ENCODE data around the gene FOSL1. TPM values are rescaled to one million over a fixed set of nuclear protein-coding genes. Genes with fewer than 3 reads are reported as not detected.

The FOSL1 gene
- total RNA-seq, 1 experiment from 2014 or later: 125 TPM

DNA sequence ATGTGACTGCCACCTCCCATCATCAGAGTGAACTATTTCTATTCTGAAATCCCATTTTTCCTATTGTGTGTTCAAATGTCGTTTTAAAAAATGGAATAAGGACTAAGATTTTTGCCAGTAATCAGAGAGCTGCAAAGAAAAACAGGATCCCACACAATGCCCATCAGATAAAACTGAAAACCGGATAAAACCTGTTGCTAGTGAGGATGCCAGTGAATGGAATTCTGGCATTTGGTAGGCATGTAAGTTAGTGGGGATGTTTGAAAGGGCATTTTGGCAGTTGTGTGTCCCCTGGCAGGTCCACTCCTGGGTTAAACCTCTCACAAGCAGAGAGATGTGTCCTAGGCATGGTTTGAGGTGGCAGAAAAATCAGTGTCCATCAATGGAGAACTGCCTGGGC, 25.2 kb upstream of the FOSL1 start:
- no peak overlapping the region for H3K9ac ChIP-seq (ENCODE audit: low read length)
- H3K27ac ChIP-seq (ENCODE audit: low read depth, low read length): no peak overlapping the region
- ChIA-PET CTCF (no interaction called here), RAD21 (ENCODE audit: low non-redundant PET in 1 of 2, low total read pairs in 2 of 2, uncharacterized antibody in 2 of 2, unreplicated experiment in 2 of 2) (no interaction called here), POLR2A (no interaction called here)
- H3K4me3 ChIP-seq (replicated peaks in 1 of 2; ENCODE audit: low read depth in 1 of 2, low read length in 2 of 2): no peak overlapping the region
- intact Hi-C loops (cut with micrococcal nuclease): no loop called here
- H2AFZ ChIP-seq (ENCODE audit: low read depth, low read length, poor library complexity, severe bottlenecking): no peak overlapping the region
- H3K9me2 ChIP-seq (ENCODE audit: insufficient read depth): no peaks in the 10 kb centered on the region
- H3K4me2 ChIP-seq (ENCODE audit: low read length): no peak overlapping the region
- TF ChIP-seq POLR2AphosphoS5 (IDR thresholded peaks at IDR 0.05; ENCODE audit: low read depth, low read length) (no peak), EZH2phosphoT487 (IDR thresholded peaks at IDR 0.05; ENCODE audit: borderline replicate concordance) (no peak), POLR2A (IDR thresholded peaks at IDR 0.05; ENCODE audit: borderline replicate concordance, extremely low read depth, insufficient read depth, insufficient read length) (no peak), EGR1 (IDR thresholded peaks at IDR 0.05; ENCODE audit: low read depth) (no peak), SIN3A (IDR thresholded peaks at IDR 0.05; ENCODE audit: low read depth) (no peak), RAD21 (IDR thresholded peaks at IDR 0.05; ENCODE audit: low read depth) (no peak), SP1 (IDR thresholded peaks at IDR 0.05; ENCODE audit: low read depth) (no peak), TCF7L2 (IDR thresholded peaks at IDR 0.05; ENCODE audit: borderline replicate concordance, extremely low read depth, insufficient read depth, insufficient read length) (no peak), CBX3 (IDR thresholded peaks at IDR 0.05; ENCODE audit: low read depth) (no peak), ZFX (IDR thresholded peaks at IDR 0.05) (no peak), YY1 (IDR thresholded peaks at IDR 0.05; ENCODE audit: extremely low read depth, insufficient replicate concordance, low read depth, low read length) (no peak), JUND (IDR thresholded peaks at IDR 0.05) (no peak)
- TF ChIP-seq, protein P1, sequence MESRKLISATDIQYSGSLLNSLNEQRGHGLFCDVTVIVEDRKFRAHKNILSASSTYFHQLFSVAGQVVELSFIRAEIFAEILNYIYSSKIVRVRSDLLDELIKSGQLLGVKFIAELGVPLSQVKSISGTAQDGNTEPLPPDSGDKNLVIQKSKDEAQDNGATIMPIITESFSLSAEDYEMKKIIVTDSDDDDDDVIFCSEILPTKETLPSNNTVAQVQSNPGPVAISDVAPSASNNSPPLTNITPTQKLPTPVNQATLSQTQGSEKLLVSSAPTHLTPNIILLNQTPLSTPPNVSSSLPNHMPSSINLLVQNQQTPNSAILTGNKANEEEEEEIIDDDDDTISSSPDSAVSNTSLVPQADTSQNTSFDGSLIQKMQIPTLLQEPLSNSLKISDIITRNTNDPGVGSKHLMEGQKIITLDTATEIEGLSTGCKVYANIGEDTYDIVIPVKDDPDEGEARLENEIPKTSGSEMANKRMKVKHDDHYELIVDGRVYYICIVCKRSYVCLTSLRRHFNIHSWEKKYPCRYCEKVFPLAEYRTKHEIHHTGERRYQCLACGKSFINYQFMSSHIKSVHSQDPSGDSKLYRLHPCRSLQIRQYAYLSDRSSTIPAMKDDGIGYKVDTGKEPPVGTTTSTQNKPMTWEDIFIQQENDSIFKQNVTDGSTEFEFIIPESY (IDR thresholded peaks at IDR 0.05; ENCODE audit: extremely low read depth, insufficient replicate concordance, low read length): no peak
- TF ChIP-seq, protein P2, sequence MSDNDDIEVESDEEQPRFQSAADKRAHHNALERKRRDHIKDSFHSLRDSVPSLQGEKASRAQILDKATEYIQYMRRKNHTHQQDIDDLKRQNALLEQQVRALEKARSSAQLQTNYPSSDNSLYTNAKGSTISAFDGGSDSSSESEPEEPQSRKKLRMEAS (IDR thresholded peaks at IDR 0.05): no peak
- no peak for DNase-seq (ENCODE audit: low read depth, low spot score)
- H3K79me2 ChIP-seq (ENCODE audit: insufficient read depth, low read length): peaks cover 7% of the 10 kb centered on the region; the same call in 1 of the 2 replicates
- H3K4me1 ChIP-seq (ENCODE audit: control insufficient read depth in 1 of 2, insufficient read depth in 2 of 2, low read length in 2 of 2): peaks cover 5 to 6% of the 10 kb centered on the region in 2 experiments; a peak in 3 of 4 replicates
- ATAC-seq: no peak
- peaks cover 5 to 20% of the 10 kb centered on the region in 2 experiments; a peak in 3 of 4 replicates for H3K36me3 ChIP-seq (ENCODE audit: control insufficient read depth in 1 of 2, insufficient read depth in 2 of 2, low read length in 2 of 2)
- no peaks in the 10 kb centered on the region for H3K27me3 ChIP-seq (ENCODE audit: insufficient read depth, low read length)
- no peaks in the 10 kb centered on the region for H3K9me3 ChIP-seq (ENCODE audit: control insufficient read depth in 1 of 2, insufficient read depth in 1 of 2, low read depth in 1 of 2, low read length in 2 of 2)
- no peaks in the 10 kb centered on the region for H4K20me1 ChIP-seq (ENCODE audit: insufficient read depth)
- no TSS peak for BruUV-seq (replicated peaks)
